ENCODE measurements around the gene LSAMP.

The LSAMP gene

GRCh38 chr3:116191409-116191808 lies 253.9 kb downstream of the LSAMP start:
- no peaks in the 10 kb centered on the region for H3K36me3 ChIP-seq
- H3K27me3 ChIP-seq = no peaks in the 10 kb centered on the region
- H3K9me3 ChIP-seq = no peaks in the 10 kb centered on the region
- no peak overlapping the region for H3K4me3 ChIP-seq (ENCODE audit: low read depth in 1 of 2, low read length in 1 of 2)
- no peak for TF ChIP-seq CTCF (IDR thresholded peaks at IDR 0.05)
- H3K27ac ChIP-seq = no peak overlapping the region
- H3K4me1 ChIP-seq (ENCODE audit: control insufficient read depth in 1 of 2, insufficient read depth in 1 of 2, low read depth in 1 of 2, low read length in 1 of 2) = no peaks in the 10 kb centered on the region

DNA sequence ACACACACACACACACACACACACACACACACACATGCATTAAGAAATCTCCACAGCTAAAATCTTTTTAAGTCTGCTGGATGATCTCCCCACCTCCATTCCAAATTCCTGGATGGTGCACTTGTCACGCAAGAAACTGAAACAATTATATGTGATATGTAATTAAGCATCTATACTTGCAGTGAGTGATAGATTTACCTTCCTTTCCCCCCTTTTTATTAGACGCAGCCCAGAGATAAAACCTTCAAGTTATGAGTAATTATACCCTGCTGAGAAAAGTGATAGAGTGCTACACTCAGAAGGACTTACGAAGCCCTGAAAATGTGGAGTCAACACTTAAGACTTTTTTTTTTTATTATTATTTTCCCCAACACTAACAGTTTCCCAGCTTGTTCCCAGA lies 255.2 kb downstream of the LSAMP start:
- no peak for TF ChIP-seq CTCF (IDR thresholded peaks at IDR 0.05)
- Histone ChIP-seq H3K36me3 (no peaks in the 10 kb centered on the region), H3K9me3 (no peaks in the 10 kb centered on the region), H3K27me3 (no peaks in the 10 kb centered on the region), H3K4me1 (ENCODE audit: control insufficient read depth in 1 of 2, insufficient read depth in 1 of 2, low read depth in 1 of 2, low read length in 1 of 2) (no peaks in the 10 kb centered on the region), H3K4me3 (ENCODE audit: low read depth in 1 of 2, low read length in 1 of 2) (no peak overlapping the region), H3K27ac (no peak overlapping the region)

- H3K36me3 ChIP-seq = no peaks in the 10 kb centered on the region
- TF ChIP-seq CTCF (IDR thresholded peaks at IDR 0.05) = no peak
- H3K9me3 ChIP-seq = no peaks in the 10 kb centered on the region
- H3K4me1 ChIP-seq (ENCODE audit: control insufficient read depth in 1 of 2, insufficient read depth in 1 of 2, low read depth in 1 of 2, low read length in 1 of 2) = no peaks in the 10 kb centered on the region
- H3K4me3 ChIP-seq (ENCODE audit: low read depth in 1 of 2, low read length in 1 of 2) = no peak overlapping the region
- H3K27me3 ChIP-seq = no peaks in the 10 kb centered on the region
- H3K27ac ChIP-seq = no peak overlapping the region
These were observed 257.0 kb downstream of the LSAMP start for GRCh38 chr3:116188231-116188785.

DNA sequence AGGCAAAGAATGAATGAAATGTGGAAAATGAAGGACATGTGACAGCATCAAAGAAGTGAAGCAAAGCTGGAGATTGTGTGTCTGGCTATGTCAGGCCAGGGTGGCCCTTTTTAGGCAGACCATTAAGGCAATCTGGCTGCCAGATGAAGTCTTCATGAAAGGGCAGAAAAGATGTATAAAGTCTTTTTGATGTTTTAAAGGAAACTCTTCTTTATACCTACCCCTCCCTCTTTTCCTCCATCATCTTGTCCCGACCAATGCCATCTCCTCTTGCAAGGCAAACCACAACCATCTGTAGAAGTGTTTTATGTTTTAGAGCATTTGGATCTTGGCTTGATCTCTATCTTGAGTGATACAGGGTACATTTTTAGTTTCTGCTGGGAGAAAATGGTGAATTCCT lies 259.2 kb downstream of the LSAMP start:
- H3K4me1 ChIP-seq (ENCODE audit: control insufficient read depth in 1 of 2, insufficient read depth in 1 of 2, low read depth in 1 of 2, low read length in 1 of 2) = no peaks in the 10 kb centered on the region
- H3K4me3 ChIP-seq (ENCODE audit: low read depth in 1 of 2, low read length in 1 of 2) = no peak overlapping the region
- no peaks in the 10 kb centered on the region for H3K36me3 ChIP-seq
- H3K9me3 ChIP-seq = no peaks in the 10 kb centered on the region
- H3K27ac ChIP-seq = no peak overlapping the region
- no peak for TF ChIP-seq CTCF (IDR thresholded peaks at IDR 0.05)
- no peaks in the 10 kb centered on the region for H3K27me3 ChIP-seq

DNA sequence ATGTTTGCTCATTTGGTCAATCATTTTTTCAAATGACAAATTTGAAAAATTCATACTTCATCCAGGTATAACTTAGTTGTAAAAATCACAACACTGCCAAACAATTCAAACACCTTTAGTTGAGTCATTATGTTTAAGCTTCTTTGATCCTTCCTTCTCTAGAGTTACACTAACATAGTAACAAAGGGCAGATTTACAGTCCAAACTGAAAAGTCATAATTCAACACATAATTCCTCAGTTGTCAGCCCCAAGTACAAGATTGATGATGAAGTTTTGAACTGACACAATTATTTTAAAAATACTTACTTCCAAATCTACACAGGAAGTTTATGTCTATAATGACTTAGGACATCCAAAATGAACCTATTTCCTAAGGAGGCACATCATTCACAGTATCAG lies 264.1 kb downstream of the LSAMP start:
- H3K4me1 ChIP-seq (ENCODE audit: control insufficient read depth in 1 of 2, insufficient read depth in 1 of 2, low read depth in 1 of 2, low read length in 1 of 2) = no peaks in the 10 kb centered on the region
- no peak for TF ChIP-seq CTCF (IDR thresholded peaks at IDR 0.05)
- no peaks in the 10 kb centered on the region for H3K9me3 ChIP-seq
- no peak overlapping the region for H3K27ac ChIP-seq
- H3K4me3 ChIP-seq (ENCODE audit: low read depth in 1 of 2, low read length in 1 of 2) = no peak overlapping the region
- H3K36me3 ChIP-seq = no peaks in the 10 kb centered on the region
- no peaks in the 10 kb centered on the region for H3K27me3 ChIP-seq

DNA sequence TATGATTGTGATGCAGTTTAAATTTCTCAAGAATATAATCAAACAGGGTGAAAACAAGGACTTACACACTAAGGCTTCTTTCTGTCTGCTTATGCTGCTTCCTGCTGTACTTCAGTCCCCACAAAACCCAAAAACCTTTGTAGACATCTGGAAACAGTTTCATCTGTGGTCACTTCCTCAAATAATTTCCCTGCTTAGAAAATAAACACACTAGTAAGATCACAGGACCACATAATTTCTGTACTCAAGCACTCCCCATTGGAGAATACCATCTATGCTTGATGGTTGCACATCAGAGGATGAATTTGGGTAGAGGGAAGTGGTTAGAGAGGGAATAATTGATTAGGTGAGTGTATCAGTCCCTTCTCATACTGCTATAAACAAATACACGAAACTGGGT lies 266.2 kb downstream of the LSAMP start:
- Histone ChIP-seq H3K4me1 (ENCODE audit: control insufficient read depth in 1 of 2, insufficient read depth in 1 of 2, low read depth in 1 of 2, low read length in 1 of 2) (no peaks in the 10 kb centered on the region), H3K27ac (no peak overlapping the region), H3K9me3 (no peaks in the 10 kb centered on the region), H3K36me3 (no peaks in the 10 kb centered on the region), H3K4me3 (ENCODE audit: low read depth in 1 of 2, low read length in 1 of 2) (no peak overlapping the region), H3K27me3 (no peaks in the 10 kb centered on the region)
- no peak for TF ChIP-seq CTCF (IDR thresholded peaks at IDR 0.05)
